ENCODE measurements around the gene SNED1. TPM values are rescaled to one million over a fixed set of nuclear protein-coding genes. Genes with fewer than 3 reads are reported as not detected.
"Not testable (repeated sequence)": the region's sequence is repeated elsewhere in the genome, so short reads cannot be mapped to it uniquely, and the experiment has no call there.

Gene SNED1
- total RNA-seq, 8 experiments from 2014 or later: 0.71 to 15.4 (median 2.8) TPM

GRCh38 chr2:241088791-241089732, 90.6 kb downstream of the SNED1 start:
- no peaks in the 10 kb centered on the region for H3K4me1 ChIP-seq (replicated peaks in 1 of 2)
- 61 to 100% (median 87%) methylated on average over 1 to 17 of the region's 20 CpGs; no CpG with 5 or more reads in 1 of the 10 experiments for WGBS, 10 experiments
- H3K27ac ChIP-seq: no peak overlapping the region
- no peak overlapping the region for H3K4me3 ChIP-seq
- no peak for ATAC-seq (replicated peaks in 6 of 8)
- in situ Hi-C loops (cut with MboI; ENCODE audit: low pct_unique_long_range_greater_than_20kb in 2 of 9, low sequenced_read_pairs in 9 of 9, unreplicated experiment in 9 of 9): no loop called here

DNA sequence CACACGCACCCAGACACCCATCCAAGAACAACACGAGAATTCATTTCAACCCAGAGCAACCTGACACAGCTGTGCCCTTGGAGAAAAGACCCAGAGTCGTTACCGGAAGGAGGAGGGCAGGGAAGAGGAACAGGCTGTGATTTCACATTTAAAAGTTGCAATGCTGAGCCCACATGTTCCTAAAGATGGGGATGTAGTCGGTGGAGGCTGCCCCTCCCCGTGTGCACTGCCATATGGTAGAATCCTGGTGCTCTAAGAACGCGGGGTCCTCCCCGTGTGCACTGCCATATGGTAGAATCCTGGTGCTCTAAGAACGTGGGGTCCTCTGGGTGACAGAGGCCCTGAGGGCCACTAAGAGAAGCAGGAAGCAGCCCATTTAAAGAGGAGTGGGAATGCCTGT, 92.8 kb downstream of the SNED1 start:
- H3K4me1 ChIP-seq (replicated peaks in 1 of 2): no peaks in the 10 kb centered on the region
- H3K4me3 ChIP-seq: no peak overlapping the region
- no peak for ATAC-seq (replicated peaks in 6 of 8)
- 65 to 100% (median 86%) methylated on average over 1 to 7 of the region's 10 CpGs; no CpG with 5 or more reads in 2 of the 10 experiments for WGBS, 10 experiments
- in situ Hi-C loops (cut with MboI; ENCODE audit: low pct_unique_long_range_greater_than_20kb in 2 of 9, low sequenced_read_pairs in 9 of 9, unreplicated experiment in 9 of 9): no loop called here
- no peak overlapping the region for H3K27ac ChIP-seq

- Histone ChIP-seq H3K4me3 (no peak overlapping the region), H3K27ac (no peak overlapping the region), H3K4me1 (replicated peaks in 1 of 2) (no peaks in the 10 kb centered on the region)
- no peak for ATAC-seq (replicated peaks in 6 of 8)
- in situ Hi-C loops (cut with MboI; ENCODE audit: low pct_unique_long_range_greater_than_20kb in 2 of 9, low sequenced_read_pairs in 9 of 9, unreplicated experiment in 9 of 9): no loop called here
- 60 to 98% (median 89%) methylated on average over 1 to 18 of the region's 22 CpGs; no CpG with 5 or more reads in 1 of the 10 experiments for WGBS, 10 experiments
These were observed 93.5 kb downstream of the SNED1 start for GRCh38 chr2:241091734-241092445.

- no peak overlapping the region for H3K27ac ChIP-seq
- no peak overlapping the region for H3K4me3 ChIP-seq
- in situ Hi-C loops (cut with MboI; ENCODE audit: low pct_unique_long_range_greater_than_20kb in 2 of 9, low sequenced_read_pairs in 9 of 9, unreplicated experiment in 9 of 9): no loop called here
- 79 to 92% (median 85%) methylated on average over 2 to 7 of the region's 8 CpGs; no CpG with 5 or more reads in 4 of the 10 experiments for WGBS, 10 experiments
- no peaks in the 10 kb centered on the region for H3K4me1 ChIP-seq (replicated peaks in 1 of 2)
- ATAC-seq (replicated peaks in 6 of 8): peak in 1 of 8 experiments; percentile 27
These were observed 94.3 kb downstream of the SNED1 start for GRCh38 chr2:241092677-241093076.

DNA sequence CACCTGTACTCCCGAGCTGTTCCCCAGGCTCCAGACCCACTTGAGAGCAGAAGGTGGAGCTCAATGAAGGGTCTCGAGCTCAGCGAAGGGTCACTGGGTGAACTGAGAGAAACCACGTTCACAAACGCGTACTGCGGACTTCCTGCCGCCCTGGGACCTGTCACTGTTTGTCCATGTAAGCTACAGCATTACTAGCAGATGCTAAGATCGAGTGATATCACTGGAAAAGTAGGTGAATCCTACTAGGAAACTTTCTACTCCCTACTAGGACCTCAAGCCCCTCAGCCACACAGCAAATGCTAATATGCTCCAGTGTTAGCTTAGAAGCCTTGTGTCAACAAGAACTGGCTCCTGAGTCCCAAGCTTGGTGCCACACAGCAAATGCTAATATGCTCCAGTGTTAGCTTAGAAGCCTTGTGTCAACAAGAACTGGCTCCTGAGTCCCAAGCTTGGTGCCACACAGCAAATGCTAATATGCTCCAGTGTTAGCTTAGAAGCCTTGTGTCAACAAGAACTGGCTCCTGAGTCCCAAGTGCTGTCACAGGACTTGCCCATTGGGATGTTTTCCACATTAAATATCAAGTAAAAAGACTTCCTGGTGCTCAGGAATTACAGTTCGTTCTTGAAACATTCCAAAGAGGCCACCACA, 94.8 kb downstream of the SNED1 start:
- WGBS, 10 experiments: 20 to 88% (median 75%) methylated on average over 1 to 8 of the region's 10 CpGs
- H3K4me1 ChIP-seq (replicated peaks in 1 of 2); H3K27ac ChIP-seq; H3K4me3 ChIP-seq; in situ Hi-C loops (cut with MboI; ENCODE audit: low pct_unique_long_range_greater_than_20kb in 2 of 9, low sequenced_read_pairs in 9 of 9, unreplicated experiment in 9 of 9): not testable (repeated sequence)
- ATAC-seq (replicated peaks in 6 of 8): peak in 4 of 8 experiments; percentile 44 to 97 (median 88)

DNA sequence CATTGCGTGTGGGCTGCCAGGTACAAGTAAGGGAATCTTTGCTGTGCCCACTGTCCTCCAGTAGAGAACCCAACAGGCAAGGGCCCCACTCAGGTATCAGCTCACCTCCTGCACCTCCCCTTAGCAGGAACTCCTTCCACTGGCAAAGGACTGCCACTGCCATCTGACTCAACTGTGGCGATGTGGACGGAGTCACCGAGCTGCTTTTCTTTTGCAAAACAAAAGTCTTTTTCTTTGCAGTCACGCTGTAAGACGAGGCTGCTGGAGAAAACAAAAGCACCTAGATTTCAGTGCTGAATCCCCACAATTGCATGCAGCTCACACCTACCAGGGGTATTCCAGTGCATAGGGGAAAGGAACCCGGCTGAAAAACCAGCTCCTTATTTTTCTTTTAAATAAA, 95.8 kb downstream of the SNED1 start:
- Histone ChIP-seq H3K4me3 (no peak overlapping the region), H3K4me1 (replicated peaks in 1 of 2) (no peaks in the 10 kb centered on the region), H3K27ac (no peak overlapping the region)
- WGBS, 10 experiments: 32 to 100% (median 71%) methylated on average over 1 to 7 of the region's 7 CpGs; no CpG with 5 or more reads in 4 of the 10 experiments
- peak in 3 of 8 experiments; percentile 33 to 47 (median 42) for ATAC-seq (replicated peaks in 6 of 8)
- in situ Hi-C loops (cut with MboI; ENCODE audit: low pct_unique_long_range_greater_than_20kb in 2 of 9, low sequenced_read_pairs in 9 of 9, unreplicated experiment in 9 of 9): no loop called here

DNA sequence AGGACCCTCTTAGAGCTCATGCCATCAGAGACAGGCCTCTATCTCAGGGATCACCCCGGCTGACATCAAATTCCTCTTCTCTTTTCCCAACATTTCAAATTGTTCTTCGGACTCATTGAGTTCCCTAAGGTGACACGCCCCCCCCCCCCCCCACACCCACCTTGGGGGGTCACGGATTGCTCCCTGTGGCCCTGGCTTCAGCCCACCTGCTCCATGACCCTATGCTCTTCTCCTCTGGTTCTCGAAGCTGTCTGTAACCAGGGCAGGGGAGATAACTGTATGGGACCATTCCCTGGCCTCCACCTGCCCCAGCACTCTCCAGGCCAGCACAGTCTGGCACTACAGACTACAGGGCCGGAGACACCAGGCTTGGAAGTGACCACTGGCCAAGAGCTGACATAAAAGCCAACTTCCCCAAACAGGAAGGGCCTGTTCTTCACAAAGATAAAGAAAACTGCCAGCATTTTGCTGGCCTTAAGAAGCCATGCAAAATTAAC, 96.6 kb downstream of the SNED1 start:
- in situ Hi-C loops (cut with MboI; ENCODE audit: low pct_unique_long_range_greater_than_20kb in 2 of 9, low sequenced_read_pairs in 9 of 9, unreplicated experiment in 9 of 9): no loop called here
- WGBS, 10 experiments: 76 to 100% (median 82%) methylated on average over 1 to 3 of the region's 6 CpGs; no CpG with 5 or more reads in 6 of the 10 experiments
- Histone ChIP-seq H3K4me3 (no peak overlapping the region), H3K4me1 (replicated peaks in 1 of 2) (no peaks in the 10 kb centered on the region), H3K27ac (no peak overlapping the region)
- ATAC-seq (replicated peaks in 6 of 8): no peak

GRCh38 chr2:241095594-241096290, 97.3 kb downstream of the SNED1 start:
- in situ Hi-C loops (cut with MboI; ENCODE audit: low pct_unique_long_range_greater_than_20kb in 2 of 9, low sequenced_read_pairs in 9 of 9, unreplicated experiment in 9 of 9): no loop called here
- WGBS, 10 experiments: 85 to 100% (median 97%) methylated on average over 5 to 14 of the region's 14 CpGs
- Histone ChIP-seq H3K4me1 (replicated peaks in 1 of 2) (peaks cover under 1% of the 10 kb centered on the region in 2 donors), H3K4me3 (no peak overlapping the region), H3K27ac (no peak overlapping the region)
- no peak for ATAC-seq (replicated peaks in 6 of 8)

DNA sequence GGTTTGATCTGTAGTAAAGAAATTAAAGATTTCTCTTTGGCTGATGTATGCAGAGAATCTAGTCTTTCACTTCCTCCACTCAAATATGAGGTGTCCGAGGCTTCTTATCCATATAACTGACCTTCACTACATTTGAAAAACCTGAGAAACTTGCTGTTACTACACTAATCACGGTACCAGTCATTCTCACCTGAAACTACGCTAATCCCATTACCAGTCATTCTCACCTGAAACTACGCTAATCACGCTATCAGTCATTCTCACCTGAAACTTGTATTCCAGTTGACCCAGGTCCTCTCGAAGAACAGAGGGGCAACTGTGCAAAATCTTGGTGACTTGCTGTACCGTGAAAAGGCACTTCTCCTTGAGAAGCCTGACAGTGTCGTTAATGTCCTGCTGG, 98.6 kb downstream of the SNED1 start:
- no peak overlapping the region for H3K4me3 ChIP-seq
- H3K27ac ChIP-seq: no peak overlapping the region
- no peak for ATAC-seq (replicated peaks in 6 of 8)
- H3K4me1 ChIP-seq (replicated peaks in 1 of 2): peaks cover 4 to 8% of the 10 kb centered on the region in 2 donors
- WGBS, 10 experiments: 54 to 100% (median 98%) methylated on average over 2 to 8 of the region's 8 CpGs
- in situ Hi-C loops (cut with MboI; ENCODE audit: low pct_unique_long_range_greater_than_20kb in 2 of 9, low sequenced_read_pairs in 9 of 9, unreplicated experiment in 9 of 9): no loop called here

DNA sequence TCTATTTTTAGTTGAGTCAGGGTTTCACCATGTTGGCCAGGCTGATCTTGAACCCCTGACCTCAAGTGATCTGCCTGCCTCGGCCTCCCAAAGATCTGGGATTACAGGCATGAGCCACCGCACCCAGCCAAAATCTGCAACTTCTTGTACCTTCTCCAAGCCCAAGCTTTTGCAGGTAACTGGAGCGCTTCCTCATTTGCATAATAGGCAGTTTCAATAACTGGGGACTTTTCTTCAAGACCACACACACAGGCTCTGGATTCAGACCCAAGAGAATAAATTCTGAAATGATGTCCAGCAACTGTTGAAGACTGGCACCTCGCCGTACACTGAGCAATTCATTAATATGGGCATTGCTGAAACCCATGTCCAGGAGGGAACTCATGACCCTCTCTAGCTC, 100.8 kb downstream of the SNED1 start:
- no peak for ATAC-seq (replicated peaks in 6 of 8)
- Histone ChIP-seq H3K4me1 (replicated peaks in 1 of 2) (peaks cover 13 to 15% of the 10 kb centered on the region in 2 donors), H3K27ac (no peak overlapping the region), H3K4me3 (no peak overlapping the region)
- in situ Hi-C loops (cut with MboI; ENCODE audit: low pct_unique_long_range_greater_than_20kb in 2 of 9, low sequenced_read_pairs in 9 of 9, unreplicated experiment in 9 of 9): no loop called here
- 89 to 100% (median 100%) methylated on average over 1 to 5 of the region's 5 CpGs; no CpG with 5 or more reads in 2 of the 10 experiments for WGBS, 10 experiments

- peaks cover 13 to 15% of the 10 kb centered on the region in 2 donors for H3K4me1 ChIP-seq (replicated peaks in 1 of 2)
- ATAC-seq (replicated peaks in 6 of 8): peak; percentile 98 to 100 (median 99)
- H3K27ac ChIP-seq: peak within 1 kb of the TSS; percentile 60 to 84
- 0 to 3% (median 0%) methylated on average over 4 to 30 of the region's 56 CpGs; no CpG with 5 or more reads in 4 of the 10 experiments for WGBS, 10 experiments
- peak within 1 kb of the TSS; percentile 76 to 98 (median 95) for H3K4me3 ChIP-seq
- in situ Hi-C loops (cut with MboI; ENCODE audit: low pct_unique_long_range_greater_than_20kb in 2 of 9, low sequenced_read_pairs in 9 of 9, unreplicated experiment in 9 of 9): no loop called here
These were observed 103.9 kb downstream of the SNED1 start, which contains the start of gene MTERF4 for GRCh38 chr2:241102239-241102803. MTERF4 (minus strand) TSS chr2:241102287; CDS start chr2:241102273, 14 bp downstream.

DNA sequence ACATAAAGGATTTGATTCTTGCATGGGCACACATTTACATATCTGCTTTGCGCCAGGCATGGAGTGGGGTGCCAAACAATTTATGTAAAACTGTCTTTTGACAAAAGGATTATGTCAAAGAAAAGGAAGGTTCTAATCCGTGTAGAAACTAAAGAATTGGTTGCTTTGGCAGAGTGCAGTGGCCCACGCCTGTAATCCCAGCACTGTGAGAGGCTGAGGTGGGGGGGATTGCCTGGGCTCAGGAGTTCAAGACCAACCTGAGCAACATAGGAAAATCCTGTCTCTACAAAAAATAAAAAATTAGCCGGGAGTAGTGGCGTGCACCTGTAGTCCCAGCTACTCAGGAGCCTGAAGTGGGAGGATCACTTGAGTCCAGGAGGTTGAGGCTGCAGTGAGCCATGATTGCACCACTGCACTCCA, 104.8 kb downstream of the SNED1 start:
- 7 to 57% (median 36%) methylated on average over 2 to 5 of the region's 5 CpGs for WGBS, 10 experiments
- ATAC-seq (replicated peaks in 6 of 8): no peak
- peak overlapping the region; percentile 76 to 98 (median 95) for H3K4me3 ChIP-seq
- H3K4me1 ChIP-seq (replicated peaks in 1 of 2): peaks cover 13 to 15% of the 10 kb centered on the region in 2 donors
- in situ Hi-C loops (cut with MboI; ENCODE audit: low pct_unique_long_range_greater_than_20kb in 2 of 9, low sequenced_read_pairs in 9 of 9, unreplicated experiment in 9 of 9): no loop called here
- H3K27ac ChIP-seq: peak overlapping the region in 1 of 2 donors; percentile 30
